Osteoblast (primary cell): ENCODE results near the gene TPM1. TPM values are rescaled to one million over a fixed set of nuclear protein-coding genes. Genes with fewer than 3 reads are reported as not detected.

Experiments used
- DNase-seq: peaks from one replicate; pipeline ENCODE4 v3.0.0; 2011; ENCODE audit warnings: low spot score, mixed read lengths; ENCODE audit not compliant: insufficient read length; ENCODE audit errors: missing footprints
- H2AFZ ChIP-seq: 2 replicates; pipeline ENCODE4 v1.6.0; 2011; ENCODE audit warnings: mild to moderate bottlenecking, low read length
- H3K27ac ChIP-seq: 2 replicates; pipeline ENCODE4 v1.5.1; 2011; ENCODE audit warnings: mild to moderate bottlenecking, low read depth, low read length, moderate library complexity
- H3K27me3 ChIP-seq: 2 replicates; pipeline ENCODE4 v1.6.0; 2012; ENCODE audit warnings: mild to moderate bottlenecking, control low read depth, inconsistent platforms, low read length, moderate library complexity; ENCODE audit not compliant: insufficient read depth
- H3K36me3 ChIP-seq: 2 replicates; pipeline ENCODE4 v1.5.1; 2011; ENCODE audit warnings: mild to moderate bottlenecking, low read length, control low read depth, moderate library complexity; ENCODE audit not compliant: insufficient read depth
- H3K4me1 ChIP-seq: 2 replicates; pipeline ENCODE4 v1.5.1; 2011; ENCODE audit warnings: mild to moderate bottlenecking, low read length, control low read depth, moderate library complexity; ENCODE audit not compliant: insufficient read depth
- H3K4me2 ChIP-seq: 2 replicates; pipeline ENCODE4 v1.6.0; 2011; ENCODE audit warnings: mild to moderate bottlenecking, low read length; ENCODE audit not compliant: insufficient read depth
- H3K4me3 ChIP-seq: fragments of 200-600 bp; sonication (generic); 3 replicates; pipeline ENCODE4 v1.5.1; 2012; ENCODE audit warnings: mild to moderate bottlenecking, low read length, inconsistent platforms; ENCODE audit not compliant: insufficient read depth
- H3K79me2 ChIP-seq: 2 replicates; pipeline ENCODE4 v1.6.0; 2012; ENCODE audit warnings: mild to moderate bottlenecking, low read length, control low read depth, inconsistent platforms; ENCODE audit not compliant: insufficient read depth
- H3K9me3 ChIP-seq: 2 replicates; pipeline ENCODE4 v1.5.1; 2011; ENCODE audit warnings: low read depth, low read length, control low read depth
- H4K20me1 ChIP-seq: 2 replicates; pipeline ENCODE4 v1.6.0; 2012; ENCODE audit warnings: mild to moderate bottlenecking, low read length, control low read depth; ENCODE audit not compliant: insufficient read depth
- CTCF ChIP-seq: IDR thresholded peaks from 2 replicates; pipeline ENCODE4 v1.5.1; 2011; ENCODE audit warnings: mild to moderate bottlenecking, low read depth, low read length, moderate library complexity; ENCODE audit errors: extremely low read depth
- total RNA-seq: library from RNA; depleted of rRNA; stranded (reverse); fragments of >200 nt; gene quantifications from 2 replicates; pipeline ENCODE4 v1.2.3, GENCODE V29; 2012

TPM1 gene
- total RNA-seq, 1 donor: 1,563 TPM

- Histone ChIP-seq H3K9me3 (no peaks in the 10 kb centered on the region), H4K20me1 (peaks cover 49% of the 10 kb centered on the region), H3K79me2 (peaks cover 73% of the 10 kb centered on the region), H3K27ac (peak overlapping the region; percentile 91), H3K36me3 (peaks cover 57% of the 10 kb centered on the region), H2AFZ (no peak overlapping the region), H3K4me1 (peaks cover 43% of the 10 kb centered on the region), H3K4me2 (peak overlapping the region; percentile 85), H3K27me3 (no peaks in the 10 kb centered on the region), H3K4me3 (peak overlapping the region; percentile 88)
- TF ChIP-seq CTCF: no peak
- peak; percentile 95 for DNase-seq
Measured at GRCh38 chr15:63044645-63045464, 2.3 kb downstream of the TPM1 start.

- TF ChIP-seq CTCF: no peak
- Histone ChIP-seq H3K4me1 (peaks cover 49% of the 10 kb centered on the region), H4K20me1 (peaks cover 55% of the 10 kb centered on the region), H3K9me3 (no peaks in the 10 kb centered on the region), H3K79me2 (peaks cover 79% of the 10 kb centered on the region), H3K36me3 (peaks cover 63% of the 10 kb centered on the region), H3K27me3 (no peaks in the 10 kb centered on the region), H3K4me2 (peak overlapping the region; percentile 85), H3K4me3 (peak overlapping the region; percentile 88), H3K27ac (peak overlapping the region; percentile 75), H2AFZ (no peak overlapping the region)
- DNase-seq: peak; percentile 87
Measured at GRCh38 chr15:63045465-63045840, 2.9 kb downstream of the TPM1 start.

GRCh38 chr15:63045879-63046278 is 3.3 kb downstream of the TPM1 start:
- Histone ChIP-seq H3K27me3 (no peaks in the 10 kb centered on the region), H3K9me3 (no peaks in the 10 kb centered on the region), H3K27ac (peak overlapping the region; percentile 75), H3K4me1 (peaks cover 54% of the 10 kb centered on the region), H3K4me2 (peak overlapping the region; percentile 85), H3K4me3 (peak overlapping the region; percentile 88), H2AFZ (no peak overlapping the region), H3K36me3 (peaks cover 68% of the 10 kb centered on the region), H3K79me2 (peaks cover 83% of the 10 kb centered on the region), H4K20me1 (peaks cover 59% of the 10 kb centered on the region)
- no peak for TF ChIP-seq CTCF
- no peak for DNase-seq

- H3K79me2 ChIP-seq: peaks cover 96% of the 10 kb centered on the region
- peaks cover 67% of the 10 kb centered on the region for H4K20me1 ChIP-seq
- H3K4me2 ChIP-seq: peak overlapping the region; percentile 85
- no peak for TF ChIP-seq CTCF
- H3K27ac ChIP-seq: peak overlapping the region; percentile 75
- H2AFZ ChIP-seq: no peak overlapping the region
- H3K9me3 ChIP-seq: no peaks in the 10 kb centered on the region
- peaks cover 59% of the 10 kb centered on the region for H3K4me1 ChIP-seq
- no peaks in the 10 kb centered on the region for H3K27me3 ChIP-seq
- peak overlapping the region; percentile 88 for H3K4me3 ChIP-seq
- peaks cover 80% of the 10 kb centered on the region for H3K36me3 ChIP-seq
- DNase-seq: peak; percentile 87
Measured at GRCh38 chr15:63046917-63047760, 4.6 kb downstream of the TPM1 start.
